ENCODE measurements around the gene MAN1C1. TPM values are rescaled to one million over a fixed set of nuclear protein-coding genes. Genes with fewer than 3 reads are reported as not detected.

The MAN1C1 gene
- total RNA-seq, 1 experiment from 2014 or later: 1.2 TPM

- TF ChIP-seq REST (IDR thresholded peaks at IDR 0.05; ENCODE audit: low read depth) (no peak), CEBPB (IDR thresholded peaks at IDR 0.05; ENCODE audit: low read depth) (no peak), ELF1 (IDR thresholded peaks at IDR 0.05; ENCODE audit: borderline replicate concordance, low read depth) (no peak), ATF3 (IDR thresholded peaks at IDR 0.05) (no peak), EZH2phosphoT487 (IDR thresholded peaks at IDR 0.05; ENCODE audit: borderline replicate concordance) (no peak), ZFX (IDR thresholded peaks at IDR 0.05) (no peak), SP1 (IDR thresholded peaks at IDR 0.05; ENCODE audit: low read depth) (no peak)
Measured at GRCh38 chr1:25657883-25658760, 41.5 kb downstream of the MAN1C1 start (continued).

GRCh38 chr1:25658791-25659431, 42.3 kb downstream of the MAN1C1 start:
- no TSS peak for BruUV-seq (replicated peaks)
- Histone ChIP-seq H3K36me3 (ENCODE audit: control insufficient read depth in 1 of 2, insufficient read depth in 2 of 2, low read length in 2 of 2) (no peaks in the 10 kb centered on the region), H4K20me1 (ENCODE audit: insufficient read depth) (no peaks in the 10 kb centered on the region), H3K4me1 (ENCODE audit: control insufficient read depth in 1 of 2, insufficient read depth in 2 of 2, low read length in 2 of 2) (no peaks in the 10 kb centered on the region), H2AFZ (ENCODE audit: low read depth, low read length, poor library complexity, severe bottlenecking) (no peak overlapping the region), H3K79me2 (ENCODE audit: insufficient read depth, low read length) (no peaks in the 10 kb centered on the region), H3K27me3 (ENCODE audit: insufficient read depth, low read length) (no peaks in the 10 kb centered on the region), H3K9me3 (ENCODE audit: control insufficient read depth in 1 of 2, insufficient read depth in 1 of 2, low read depth in 1 of 2, low read length in 2 of 2) (no peaks in the 10 kb centered on the region), H3K9ac (ENCODE audit: low read length) (no peak overlapping the region), H3K9me2 (ENCODE audit: insufficient read depth) (no peaks in the 10 kb centered on the region), H3K27ac (ENCODE audit: low read depth, low read length) (no peak overlapping the region), H3K4me3 (replicated peaks in 1 of 2; ENCODE audit: low read depth in 1 of 2, low read length in 2 of 2) (no peak overlapping the region), H3K4me2 (ENCODE audit: low read length) (no peak overlapping the region)
- TF ChIP-seq POLR2A (IDR thresholded peaks at IDR 0.05; ENCODE audit: borderline replicate concordance, extremely low read depth, insufficient read depth, insufficient read length): no peak
- no peak for TF ChIP-seq SP1 (IDR thresholded peaks at IDR 0.05; ENCODE audit: low read depth)
- no peak for TF ChIP-seq ZNF274 (IDR thresholded peaks at IDR 0.05; ENCODE audit: low read depth, low read length)
- no peak for TF ChIP-seq SIN3A (IDR thresholded peaks at IDR 0.05; ENCODE audit: low read depth)
- intact Hi-C loops (cut with micrococcal nuclease): no loop called here
- DNase-seq (ENCODE audit: low read depth, low spot score) (no peak), ATAC-seq (no peak)
- CTCF ChIA-PET: no interaction called here
- POLR2A ChIA-PET: no interaction called here
- RAD21 ChIA-PET (ENCODE audit: low non-redundant PET in 1 of 2, low total read pairs in 2 of 2, uncharacterized antibody in 2 of 2, unreplicated experiment in 2 of 2): no interaction called here

Data from HCT116 (cell line).